ENCODE measurements around the gene PRPF40B.
"Not testable (repeated sequence)": the region's sequence is repeated elsewhere in the genome, so short reads cannot be mapped to it uniquely, and the experiment has no call there.

The PRPF40B gene

DNA sequence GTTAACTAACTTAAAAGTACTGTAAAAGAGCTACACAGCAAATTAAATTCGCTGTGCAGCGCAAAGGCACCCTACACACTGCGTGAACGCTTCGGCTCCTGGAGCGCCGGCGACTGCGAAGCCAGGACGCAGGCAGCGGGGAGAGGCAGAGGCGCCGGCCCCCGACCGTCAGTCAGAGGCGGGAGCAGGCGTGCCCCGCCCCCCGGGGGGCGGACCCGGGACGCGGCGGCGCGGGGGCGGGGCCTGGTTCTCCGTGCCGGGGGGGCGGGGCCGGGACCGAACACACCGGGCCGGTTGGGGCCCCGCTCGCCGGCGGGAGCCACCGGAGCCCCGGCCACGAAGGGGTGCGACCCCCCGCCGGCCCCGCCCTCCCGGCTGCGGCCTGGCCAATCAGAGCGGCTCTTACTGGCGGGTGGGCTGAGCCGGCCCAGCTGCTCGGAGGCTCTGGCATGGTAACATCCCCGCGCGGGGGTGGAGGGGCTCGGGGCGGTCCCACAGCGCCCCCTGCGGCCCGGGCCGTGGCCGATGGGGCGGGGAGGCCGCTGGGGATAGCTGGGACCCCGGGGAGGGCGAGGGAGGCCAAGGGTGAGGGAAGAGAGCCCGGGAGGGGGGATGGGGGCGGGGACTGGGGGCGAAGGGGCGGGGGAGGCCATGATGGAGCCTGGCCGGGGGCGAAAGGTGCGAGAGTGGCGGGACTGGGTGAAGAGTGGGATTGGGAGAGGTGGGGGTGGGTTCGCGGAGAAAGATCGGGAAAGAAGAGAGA is at the start of gene PRPF40B:
TSS of gene PRPF40B (plus strand) at position 420 of the 763 bp plus-strand sequence. CDS start at position 450, 30 bp downstream.
- no peak for DNase-seq (ENCODE audit: low read depth, low spot score)

DNA sequence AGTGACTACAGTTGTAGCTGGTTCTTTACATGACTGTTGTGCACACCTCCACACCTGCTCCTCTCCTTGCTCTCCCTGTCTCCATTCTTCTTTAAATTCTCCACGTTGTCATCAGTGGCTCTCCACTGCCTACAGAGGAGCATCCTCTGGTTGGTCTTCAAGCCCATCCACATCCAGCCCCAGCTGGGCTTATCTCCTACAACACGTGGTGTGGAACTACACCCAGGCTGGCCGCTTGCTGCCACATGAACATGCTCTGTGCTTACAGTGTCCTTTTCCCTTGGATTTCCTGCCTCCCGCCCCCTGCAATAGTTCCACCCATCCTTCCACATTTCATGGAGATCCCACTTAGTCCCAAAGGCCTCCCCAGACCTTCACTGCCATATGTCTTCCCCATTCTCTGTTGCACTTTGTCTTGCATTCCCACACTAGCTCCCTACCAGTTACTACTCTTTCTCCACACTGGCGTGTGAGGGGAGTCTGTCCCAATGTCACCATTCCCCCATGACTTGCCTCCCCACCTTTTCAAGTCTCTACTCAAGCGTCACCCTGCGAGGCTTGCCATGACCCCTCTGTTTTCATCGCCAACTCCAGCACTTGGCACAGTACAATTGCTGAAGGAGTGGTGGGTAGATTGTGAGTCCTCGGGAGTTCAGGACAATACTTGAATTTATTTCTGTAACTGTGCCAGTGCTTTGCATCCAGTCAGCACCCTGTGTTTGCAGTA is 45.6 kb upstream of the PRPF40B start:
- DNase-seq (ENCODE audit: low read depth, low spot score), result no peak

DNA sequence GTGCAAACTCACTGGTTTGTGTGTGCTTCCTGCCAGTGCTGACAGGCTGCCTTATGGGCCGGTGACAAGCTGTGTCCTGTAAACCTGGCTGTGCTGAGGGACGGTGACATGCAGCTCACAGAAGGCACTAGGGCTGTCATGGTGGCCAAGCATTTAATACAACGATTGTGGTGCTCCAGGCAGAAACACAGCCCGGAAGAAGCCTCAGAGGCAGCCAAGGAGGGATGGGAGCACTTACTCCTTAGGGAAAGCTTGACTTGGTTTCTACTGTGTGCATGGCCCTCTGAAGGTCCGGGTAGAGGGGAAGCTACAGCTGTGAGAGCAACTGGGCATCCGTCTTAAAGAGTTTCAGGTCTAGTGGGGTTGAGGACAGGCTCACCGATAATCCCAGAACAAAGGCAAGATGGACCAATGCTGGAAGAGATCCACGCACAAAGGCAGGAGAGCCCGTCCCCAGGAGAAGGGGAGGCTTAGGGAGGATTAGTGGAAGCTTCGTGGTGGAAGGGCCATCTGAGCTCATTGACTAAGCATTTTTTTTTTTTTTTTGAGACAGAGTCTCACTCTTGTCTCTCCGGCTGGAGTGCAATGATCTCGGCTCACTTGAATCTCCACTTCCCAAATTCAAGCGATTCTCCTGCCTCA is 44.8 kb upstream of the PRPF40B start:
- DNase-seq (ENCODE audit: low read depth, low spot score), result no peak

DNA sequence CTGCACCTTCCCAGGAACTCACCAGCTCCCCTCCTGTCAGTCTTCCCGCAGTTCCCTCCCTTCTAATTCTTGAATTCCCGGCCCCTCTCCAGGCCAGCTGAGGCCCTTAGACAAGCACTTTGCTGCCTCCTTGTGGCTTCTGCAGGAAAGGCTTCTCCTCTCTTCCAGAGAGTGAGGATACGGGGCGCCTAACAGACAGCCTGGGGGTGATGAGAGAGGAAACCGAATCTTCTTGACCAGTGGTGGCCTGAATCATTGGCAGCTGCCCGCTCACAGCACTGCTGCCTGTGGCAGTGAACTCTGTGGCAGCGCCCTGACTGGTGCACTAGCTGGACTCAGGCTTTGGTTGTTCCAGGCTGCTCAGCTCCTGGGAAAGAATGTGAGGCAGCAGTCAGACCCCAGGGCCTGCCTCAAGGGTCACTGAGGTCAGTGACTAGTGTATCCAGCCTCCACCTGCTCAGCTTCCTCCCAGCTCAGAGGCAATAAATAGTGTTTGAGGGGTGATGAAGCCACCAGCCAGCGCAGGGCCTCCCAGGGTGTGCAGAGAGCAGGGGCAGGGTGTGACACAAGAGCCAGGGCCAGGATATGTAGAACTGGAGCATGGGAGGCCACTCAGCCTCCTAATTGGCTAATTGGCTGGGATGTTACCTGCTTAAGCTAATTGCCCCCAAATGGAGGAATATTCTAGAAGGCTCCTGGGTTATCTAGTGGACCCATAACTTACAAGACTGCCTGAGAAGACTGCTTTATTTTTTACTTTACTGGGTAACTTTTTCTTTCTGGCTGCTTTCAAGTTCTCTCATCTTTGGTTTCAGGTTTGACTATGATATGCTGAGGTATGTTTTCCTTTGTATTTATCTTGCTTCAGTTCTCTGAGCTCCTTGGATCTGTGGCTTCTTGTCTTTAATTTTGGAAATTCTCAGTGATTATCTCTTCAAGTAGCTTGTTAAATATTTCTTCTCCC is 42.5 kb upstream of the PRPF40B start:
- DNase-seq (ENCODE audit: low read depth, low spot score), result peak; percentile 54

DNA sequence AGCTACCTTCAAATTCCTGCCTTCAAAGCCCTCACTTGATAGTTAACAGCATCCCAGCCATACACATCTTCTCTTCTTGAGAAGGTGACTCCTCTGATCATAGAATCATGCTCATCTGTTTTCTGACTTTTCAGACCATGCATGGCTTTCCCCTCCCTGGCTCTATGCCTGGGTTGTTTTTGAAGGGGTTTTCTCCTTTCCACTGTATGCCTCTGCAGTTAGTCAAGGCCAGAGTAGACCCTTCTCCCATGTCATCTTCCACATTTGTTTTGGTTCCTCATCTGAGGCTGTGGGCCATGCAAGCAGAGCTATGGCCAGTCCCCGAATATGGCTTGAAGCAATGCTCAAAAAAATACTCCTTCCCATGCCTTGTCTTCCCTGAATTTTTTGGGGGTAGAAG is 41.2 kb upstream of the PRPF40B start:
- no peak for DNase-seq (ENCODE audit: low read depth, low spot score)

DNA sequence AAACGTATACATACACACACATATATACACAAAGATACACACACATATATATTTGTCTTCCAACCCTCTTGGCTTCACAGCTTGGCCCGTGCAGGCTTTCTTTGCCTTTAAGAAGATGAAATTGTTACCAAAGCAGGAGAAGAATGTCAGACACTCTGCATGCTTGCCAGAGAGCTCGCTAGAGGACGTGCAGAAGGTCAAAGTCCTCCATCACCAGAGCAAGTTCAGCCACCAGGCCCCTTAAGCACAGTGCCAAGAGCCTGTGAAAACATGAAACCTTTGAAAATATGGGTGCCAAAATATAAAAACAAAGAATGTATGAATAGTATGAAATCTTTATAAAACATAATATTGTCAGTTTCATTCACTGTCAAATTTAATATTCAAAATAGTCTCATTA is 40.5 kb upstream of the PRPF40B start:
- DNase-seq (ENCODE audit: low read depth, low spot score), result no peak

DNA sequence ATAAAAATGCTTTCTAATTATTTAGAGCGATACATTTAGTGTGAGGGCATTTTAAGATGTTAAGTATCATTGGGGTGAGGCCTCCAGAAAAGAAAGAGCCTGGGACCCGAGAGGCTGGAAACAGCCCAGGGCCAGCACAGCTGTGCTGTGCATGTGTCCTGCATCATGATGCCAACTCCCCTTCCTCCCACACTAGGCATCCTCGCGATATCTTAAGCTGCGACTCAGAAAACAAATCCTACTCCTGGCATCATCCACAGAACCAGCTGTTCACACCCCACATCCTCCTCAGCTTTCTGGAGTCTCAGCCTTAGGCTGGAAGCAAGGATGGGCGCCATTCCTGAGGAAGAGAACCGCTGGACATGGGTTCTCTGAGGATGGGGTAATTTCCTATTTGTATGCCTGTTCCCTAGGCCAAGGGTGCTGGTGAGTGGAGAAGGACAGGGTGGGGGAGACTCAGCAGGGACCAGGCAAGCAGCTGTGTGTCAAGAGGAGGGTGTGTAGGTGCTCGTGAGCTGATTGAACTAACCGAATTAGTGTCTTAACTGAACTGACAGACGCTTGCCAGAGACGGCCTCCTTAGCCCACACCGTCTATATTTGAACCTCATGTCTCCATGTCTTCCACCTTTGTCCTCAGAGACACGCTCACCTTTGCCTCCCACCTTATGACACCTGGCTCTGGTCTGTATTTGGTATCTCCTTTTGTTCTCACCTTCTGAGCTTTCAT is 39.8 kb upstream of the PRPF40B start:
- DNase-seq (ENCODE audit: low read depth, low spot score), result no peak

DNA sequence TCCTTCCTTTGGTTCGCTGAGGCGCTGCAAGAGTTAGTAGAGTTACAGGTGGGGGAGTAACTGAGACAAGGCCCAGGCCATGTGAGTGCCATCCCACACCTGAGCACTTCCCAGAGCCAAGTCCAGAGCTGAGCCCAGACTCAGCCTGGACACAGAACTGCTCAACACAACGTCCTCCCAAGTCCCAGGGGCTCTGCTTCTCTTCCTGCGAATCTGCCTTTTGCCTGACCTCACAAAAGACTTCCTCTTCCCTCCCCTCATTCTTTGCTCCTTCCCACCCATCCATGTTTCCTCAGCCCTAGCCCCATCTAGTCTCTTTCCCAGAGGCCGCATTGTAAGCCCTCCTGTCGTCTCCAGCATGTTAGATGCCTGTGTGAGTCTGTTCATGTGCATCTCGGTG is 38.8 kb upstream of the PRPF40B start:
- DNase-seq (ENCODE audit: low read depth, low spot score), result no peak

DNA sequence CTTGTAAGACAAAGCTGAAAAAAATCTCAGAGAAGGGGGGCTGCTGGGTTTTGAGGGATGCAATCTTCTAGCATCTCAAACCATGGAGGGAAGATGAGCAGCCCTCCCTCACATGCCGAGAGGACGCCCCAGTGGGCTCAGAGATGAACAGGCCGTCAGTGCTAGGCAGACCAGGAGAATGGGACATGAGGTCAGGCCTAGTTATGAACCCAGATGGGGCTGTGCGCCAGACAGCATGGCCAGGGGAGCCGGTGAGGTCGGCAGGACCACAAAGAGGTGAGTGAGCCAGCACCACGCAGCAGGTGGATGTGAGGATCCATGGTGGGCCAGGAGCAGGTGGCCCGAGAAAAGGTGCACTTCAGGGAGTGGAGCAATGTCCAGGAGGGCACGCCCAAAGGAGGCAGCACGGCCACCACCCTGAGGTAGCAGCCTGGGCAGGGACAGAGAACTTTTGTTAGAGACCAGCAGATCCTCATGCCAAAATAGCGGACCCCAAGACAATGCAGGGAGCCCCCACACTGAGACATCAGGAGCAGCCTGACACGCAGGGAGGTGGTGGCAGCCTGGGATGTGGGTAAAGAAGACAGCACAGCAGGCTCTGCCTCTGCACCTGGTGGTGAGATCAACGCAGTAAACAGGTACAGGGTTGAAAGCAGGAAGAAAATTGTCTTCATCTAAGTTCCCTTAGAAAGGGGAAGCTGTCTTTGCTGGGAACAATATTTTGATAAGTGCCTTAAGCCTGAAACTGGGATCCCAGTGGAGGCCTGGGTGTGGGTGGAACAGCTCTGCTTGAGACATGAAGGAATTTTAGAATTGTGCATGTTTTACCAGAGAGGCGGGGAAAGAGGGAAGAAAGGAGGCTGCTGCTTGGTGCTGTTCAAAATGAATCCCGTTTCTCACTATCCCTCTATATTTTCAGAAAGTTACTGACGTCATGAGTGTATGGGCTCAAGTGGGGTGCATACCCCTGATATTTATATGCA is 37.6 kb upstream of the PRPF40B start:
- no peak for DNase-seq (ENCODE audit: low read depth, low spot score)

DNA sequence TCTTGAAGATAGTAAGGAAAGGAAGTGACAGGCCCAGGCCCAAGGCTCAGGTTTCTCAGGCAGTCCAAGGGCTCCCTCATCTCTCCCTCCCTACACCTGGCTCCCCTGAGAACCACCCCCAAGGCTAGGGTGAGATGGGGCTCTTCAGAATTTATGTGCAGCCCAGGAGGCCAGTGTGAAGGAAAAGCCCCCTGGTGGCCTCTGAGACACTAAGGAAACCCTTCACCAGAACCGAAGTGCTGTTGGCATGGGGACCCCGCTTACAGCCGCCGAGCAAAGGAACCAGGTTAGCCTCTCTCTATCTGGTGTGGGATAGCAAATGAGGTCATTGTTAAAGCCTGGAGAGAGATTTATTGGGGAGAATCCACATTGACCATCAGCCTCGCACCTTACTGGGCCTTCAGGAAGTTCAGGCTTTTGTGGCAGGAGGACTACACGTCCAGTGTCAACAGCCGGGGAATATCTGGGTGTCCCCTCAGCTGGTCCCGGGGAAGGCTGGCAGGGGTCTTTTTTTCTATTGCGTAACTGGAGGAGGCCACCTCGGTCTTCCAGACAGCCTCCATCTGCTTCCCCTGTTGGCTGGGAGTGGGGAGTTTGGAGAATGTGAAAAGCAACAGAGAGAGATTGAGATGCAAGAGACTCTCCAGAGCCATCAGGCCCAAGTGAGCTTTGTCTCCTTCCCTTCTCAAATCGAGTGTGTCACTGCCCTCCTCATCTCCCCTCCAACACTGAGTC is 36.0 kb upstream of the PRPF40B start:
- DNase-seq (ENCODE audit: low read depth, low spot score), result no peak

DNA sequence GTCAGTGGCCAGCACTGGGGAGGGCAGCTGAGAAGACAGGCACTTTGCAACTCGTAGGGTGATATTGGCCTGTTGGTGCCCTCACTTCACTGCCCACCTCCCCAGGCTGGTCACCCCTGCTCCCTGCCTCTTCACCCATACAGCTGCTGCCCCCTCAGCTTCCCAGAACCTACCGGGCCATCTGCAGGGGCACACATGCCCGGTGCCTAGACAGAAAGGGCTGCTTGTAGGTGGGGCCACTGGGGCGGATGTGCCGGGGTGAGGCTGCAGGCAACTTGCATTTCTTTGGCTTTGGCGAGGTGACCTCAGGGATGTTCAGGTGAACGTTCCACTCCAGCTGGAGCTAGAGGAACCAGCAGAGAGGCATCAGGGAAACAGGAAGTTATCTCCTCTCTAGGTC is 35.1 kb upstream of the PRPF40B start:
- DNase-seq (ENCODE audit: low read depth, low spot score), result no peak

DNA sequence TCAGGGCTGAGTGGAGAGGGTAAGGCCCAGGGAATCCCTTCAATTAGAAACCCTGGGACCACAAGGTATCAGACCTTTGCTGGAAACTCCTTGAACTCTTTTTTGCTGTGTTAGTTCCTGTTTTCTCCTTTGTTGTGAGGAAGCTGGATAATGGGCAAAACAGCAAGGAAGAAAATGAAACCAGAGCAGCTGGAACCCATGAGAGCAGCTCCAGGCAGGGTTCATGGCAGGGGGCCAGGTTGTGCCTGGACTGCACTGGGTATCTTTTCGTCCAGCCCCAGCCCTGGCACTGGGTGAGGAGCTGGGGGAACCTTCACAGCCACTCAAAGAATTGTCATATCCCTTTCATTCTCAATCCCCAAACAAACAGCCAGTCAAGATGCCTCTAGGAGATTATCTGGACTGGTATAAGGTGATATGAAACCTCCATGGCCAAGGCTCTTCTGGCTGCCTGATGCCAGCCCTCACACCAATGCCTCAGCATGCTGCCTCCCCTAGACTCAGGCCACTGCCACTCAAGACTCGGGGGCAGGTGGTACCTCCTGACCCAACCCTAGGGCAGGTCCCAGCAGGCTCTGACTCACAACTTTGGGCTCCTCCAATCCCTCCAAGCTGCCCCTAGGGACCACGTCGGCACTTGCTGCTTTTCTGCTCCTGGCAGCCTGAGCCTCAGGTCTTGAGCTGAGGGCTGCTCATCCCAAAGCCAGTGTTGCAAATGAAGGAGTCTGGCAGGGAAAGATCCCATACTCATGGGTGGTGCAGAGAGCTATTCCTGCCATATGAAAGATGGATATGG is 34.4 kb upstream of the PRPF40B start:
- DNase-seq (ENCODE audit: low read depth, low spot score), result no peak

DNA sequence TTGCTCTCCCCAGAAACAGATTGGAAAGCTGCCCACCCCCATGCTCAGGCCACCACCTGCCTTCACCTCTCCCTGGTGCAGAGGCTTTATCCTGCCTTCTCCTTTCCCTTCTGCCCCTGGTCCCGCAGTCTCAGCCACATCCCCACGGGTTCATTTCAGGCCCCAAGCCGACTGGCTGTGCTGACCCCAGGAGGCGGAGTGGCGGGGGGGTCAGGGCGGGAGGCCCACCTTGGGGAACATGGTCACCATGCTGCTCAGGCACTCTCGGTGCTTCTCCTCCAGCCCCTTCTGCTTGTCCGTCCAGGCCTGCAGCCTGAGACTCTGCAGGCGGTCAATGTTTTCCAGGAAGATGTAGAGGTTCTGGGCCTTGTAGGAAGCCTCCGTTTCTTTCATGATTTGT is 24.8 kb upstream of the PRPF40B start:
- DNase-seq (ENCODE audit: low read depth, low spot score), result no peak

DNA sequence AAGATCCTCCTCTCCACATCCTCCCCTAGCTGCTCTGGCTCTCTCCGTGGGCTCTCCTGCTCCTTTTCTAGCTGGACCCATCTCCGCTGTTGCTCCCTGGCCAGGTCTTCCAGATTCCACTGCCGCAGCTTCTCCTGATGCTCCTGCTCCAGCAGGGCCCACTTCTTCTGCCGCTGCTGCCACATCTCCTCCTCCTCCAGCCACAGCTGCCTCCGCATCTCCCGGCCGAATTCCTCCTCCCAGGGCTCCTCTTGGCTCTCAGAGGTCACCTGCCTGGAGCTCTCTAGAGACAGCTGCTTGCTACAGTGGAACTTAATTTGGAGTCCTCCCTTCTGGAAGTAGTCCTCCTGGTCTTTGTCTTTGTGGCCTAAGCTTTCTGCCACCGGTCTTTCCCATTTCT is 23.4 kb upstream of the PRPF40B start:
- no peak for DNase-seq (ENCODE audit: low read depth, low spot score)

DNA sequence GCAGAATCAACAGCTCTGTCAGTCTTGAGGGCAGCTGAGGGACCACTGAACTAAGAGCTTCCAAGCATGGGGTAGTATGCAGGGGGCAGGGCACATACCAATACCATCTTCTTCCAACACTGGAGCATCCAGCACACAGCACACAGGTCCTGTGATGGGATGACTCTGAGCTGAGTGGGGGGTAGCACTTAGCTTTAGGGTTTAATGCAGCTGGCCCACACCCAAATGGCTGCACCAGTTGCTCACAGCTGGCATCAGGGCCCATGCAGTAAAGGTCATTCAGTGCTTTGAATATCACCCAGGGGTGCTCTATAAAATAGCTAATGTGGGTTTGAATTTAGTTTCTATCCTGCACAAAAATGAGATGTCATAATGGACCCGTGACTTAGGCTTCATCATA is 19.6 kb upstream of the PRPF40B start:
- DNase-seq (ENCODE audit: low read depth, low spot score), result no peak

DNA sequence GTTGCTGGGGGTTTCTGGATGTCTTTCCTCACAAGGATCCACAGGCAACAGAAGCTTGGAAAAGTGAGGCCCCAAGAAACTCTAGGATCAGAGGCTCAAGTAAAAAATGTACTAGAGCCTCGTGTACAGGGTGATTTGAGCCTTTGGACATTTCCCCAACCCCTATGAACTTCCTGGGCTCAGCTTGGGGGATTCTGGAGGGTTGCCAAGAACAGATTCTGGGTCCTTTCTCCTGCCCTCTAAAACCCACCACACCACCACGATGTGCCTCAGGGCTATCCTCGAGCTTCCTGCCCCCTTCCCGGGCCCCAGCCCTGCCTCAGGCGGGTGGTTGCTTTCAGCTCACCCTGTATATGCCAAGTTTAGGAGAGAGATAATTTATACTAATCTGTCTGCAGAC is 18.5 kb upstream of the PRPF40B start:
- DNase-seq (ENCODE audit: low read depth, low spot score), result no peak

DNA sequence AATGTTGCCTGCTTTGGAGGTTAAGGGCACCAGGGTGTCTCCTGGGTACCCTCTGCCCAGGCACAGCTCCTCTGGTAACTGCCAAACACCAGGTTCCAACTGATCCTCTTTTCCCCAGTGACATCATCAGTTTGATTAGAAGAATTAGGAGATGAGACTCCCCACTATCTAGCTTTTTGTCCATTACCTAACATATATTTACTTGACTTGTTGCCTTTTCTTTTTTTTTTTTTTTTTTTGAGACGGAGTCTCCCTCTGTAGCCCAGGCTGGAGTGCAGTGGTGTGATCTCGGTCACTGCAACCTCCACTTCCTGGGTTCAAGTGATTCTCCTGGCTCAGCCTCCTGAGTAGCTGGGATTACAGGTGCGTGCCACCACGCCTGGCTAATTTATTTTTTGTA is 17.8 kb upstream of the PRPF40B start, which contains the start of gene FAM186B:
TSS of gene FAM186B (minus strand) at position 101 of the 400 bp plus-strand sequence. CDS start 162 bp downstream, outside the sequence.
- DNase-seq (ENCODE audit: low read depth, low spot score), result not testable (repeated sequence)
